Measurements from ENCODE around the gene MED28.

The MED28 gene

GRCh38 chr4:17624821-17625220, 10.4 kb downstream of the MED28 start:
- TF ChIP-seq ELF4 (IDR thresholded peaks at IDR 0.05) (no peak), ZNF384 (IDR thresholded peaks at IDR 0.05) (no peak), L3MBTL2 (conservative IDR thresholded peaks at IDR 0.05) (no peak), SP1 (IDR thresholded peaks at IDR 0.05) (no peak), ARNT (IDR thresholded peaks at IDR 0.05) (no peak), FOXK2 (IDR thresholded peaks at IDR 0.05) (no peak), BHLHE40 (IDR thresholded peaks at IDR 0.05; ENCODE audit: borderline replicate concordance) (no peak), NFRKB (IDR thresholded peaks at IDR 0.05) (no peak)
- ChIA-PET CTCF (no interaction called here), POLR2A (no interaction called here)
- DNase-seq (ENCODE audit: extremely low spot score): no peak

GRCh38 chr4:17630228-17630627, 15.8 kb downstream of the MED28 start:
- no peak for DNase-seq (ENCODE audit: extremely low spot score)
- CTCF ChIA-PET: no interaction called here
- POLR2A ChIA-PET: no interaction called here
- no peak for TF ChIP-seq NFRKB (IDR thresholded peaks at IDR 0.05)
- TF ChIP-seq PKNOX1 (IDR thresholded peaks at IDR 0.05): no peak
- TF ChIP-seq ARNT (IDR thresholded peaks at IDR 0.05): no peak
- no peak for TF ChIP-seq FOXA1 (IDR thresholded peaks at IDR 0.05)
- no peak for TF ChIP-seq FOXK2 (IDR thresholded peaks at IDR 0.05)
- TF ChIP-seq L3MBTL2 (conservative IDR thresholded peaks at IDR 0.05): no peak
- TF ChIP-seq ZNF384 (IDR thresholded peaks at IDR 0.05): no peak

GRCh38 chr4:17633600-17633999, 19.2 kb downstream of the MED28 start:
- DNase-seq (ENCODE audit: extremely low spot score): no peak
- TF ChIP-seq SUZ12 (IDR thresholded peaks at IDR 0.05) (no peak), L3MBTL2 (conservative IDR thresholded peaks at IDR 0.05) (no peak), ZNF384 (IDR thresholded peaks at IDR 0.05) (no peak), FOXM1 (IDR thresholded peaks at IDR 0.05; ENCODE audit: borderline replicate concordance) (no peak), LEF1 (IDR thresholded peaks at IDR 0.05; ENCODE audit: borderline replicate concordance) (no peak), ARNT (IDR thresholded peaks at IDR 0.05) (no peak), CTBP1 (IDR thresholded peaks at IDR 0.05; ENCODE audit: borderline replicate concordance) (no peak), FOXK2 (IDR thresholded peaks at IDR 0.05) (no peak), ELF4 (IDR thresholded peaks at IDR 0.05) (no peak), PKNOX1 (IDR thresholded peaks at IDR 0.05) (no peak), FOXA1 (IDR thresholded peaks at IDR 0.05) (no peak), BHLHE40 (IDR thresholded peaks at IDR 0.05; ENCODE audit: borderline replicate concordance) (no peak), SP1 (IDR thresholded peaks at IDR 0.05) (no peak), HDGF (IDR thresholded peaks at IDR 0.05; ENCODE audit: borderline replicate concordance) (no peak), NFRKB (IDR thresholded peaks at IDR 0.05) (no peak), TARDBP (IDR thresholded peaks at IDR 0.05) (no peak)
- ChIA-PET CTCF (interaction anchor here (1.0 kb wide), 1 partner anchor 18 kb away, joined by 3 read pairs; no protein-coding TSS in a partner anchor), POLR2A (no interaction called here)

- DNase-seq (ENCODE audit: extremely low spot score): no peak
- POLR2A ChIA-PET: interaction anchor here (1.1 kb wide), 1 partner anchor 9 kb away, joined by 3 read pairs; no protein-coding TSS in a partner anchor
- TF ChIP-seq CTBP1 (IDR thresholded peaks at IDR 0.05; ENCODE audit: borderline replicate concordance) (no peak), PKNOX1 (IDR thresholded peaks at IDR 0.05) (no peak), BHLHE40 (IDR thresholded peaks at IDR 0.05; ENCODE audit: borderline replicate concordance) (no peak), ARNT (IDR thresholded peaks at IDR 0.05) (no peak), SP1 (IDR thresholded peaks at IDR 0.05) (no peak), FOXK2 (IDR thresholded peaks at IDR 0.05) (no peak), TARDBP (IDR thresholded peaks at IDR 0.05) (no peak), FOXA1 (IDR thresholded peaks at IDR 0.05) (no peak), FOXM1 (IDR thresholded peaks at IDR 0.05; ENCODE audit: borderline replicate concordance) (no peak), ZNF384 (IDR thresholded peaks at IDR 0.05) (no peak), LEF1 (IDR thresholded peaks at IDR 0.05; ENCODE audit: borderline replicate concordance) (no peak), HDGF (IDR thresholded peaks at IDR 0.05; ENCODE audit: borderline replicate concordance) (no peak), ELF4 (IDR thresholded peaks at IDR 0.05) (no peak), SUZ12 (IDR thresholded peaks at IDR 0.05) (no peak), NFRKB (IDR thresholded peaks at IDR 0.05) (no peak), L3MBTL2 (conservative IDR thresholded peaks at IDR 0.05) (no peak)
- CTCF ChIA-PET: interaction anchor here (3.2 kb wide), 1 partner anchor 86 kb away, joined by 11 read pairs; no protein-coding TSS in a partner anchor
Measured at GRCh38 chr4:17635056-17635455, 20.6 kb downstream of the MED28 start.

GRCh38 chr4:17636341-17636695, 21.9 kb downstream of the MED28 start:
- ChIA-PET CTCF (interaction anchor here (0.6 to 3.2 kb wide), 4 partner anchors 18 to 656 kb away, joined by 3 to 11 read pairs (median 3); no protein-coding TSS in a partner anchor), POLR2A (no interaction called here)
- no peak for TF ChIP-seq SP1 (IDR thresholded peaks at IDR 0.05)
- no peak for TF ChIP-seq BHLHE40 (IDR thresholded peaks at IDR 0.05; ENCODE audit: borderline replicate concordance)
- no peak for TF ChIP-seq ELF4 (IDR thresholded peaks at IDR 0.05)
- TF ChIP-seq NFRKB (IDR thresholded peaks at IDR 0.05): no peak
- TF ChIP-seq CTBP1 (IDR thresholded peaks at IDR 0.05; ENCODE audit: borderline replicate concordance): no peak
- TF ChIP-seq FOXK2 (IDR thresholded peaks at IDR 0.05): no peak
- no peak for TF ChIP-seq LEF1 (IDR thresholded peaks at IDR 0.05; ENCODE audit: borderline replicate concordance)
- TF ChIP-seq ARNT (IDR thresholded peaks at IDR 0.05): no peak
- TF ChIP-seq TARDBP (IDR thresholded peaks at IDR 0.05): no peak
- TF ChIP-seq FOXA1 (IDR thresholded peaks at IDR 0.05): no peak
- no peak for TF ChIP-seq PKNOX1 (IDR thresholded peaks at IDR 0.05)
- TF ChIP-seq SUZ12 (IDR thresholded peaks at IDR 0.05): no peak
- DNase-seq (ENCODE audit: extremely low spot score): no peak
